GM19239 (cell line): Measurements from ENCODE around the gene STK10.
A peak's percentile ranks its signal among the peaks of the same experiment; 100 is the strongest.

ENCODE experiments used
- DNase-seq: peaks from one replicate; pipeline ENCODE4 v3.0.0; 2011; ENCODE audit warnings: low spot score; ENCODE audit not compliant: insufficient read length
- FAIRE-seq: peaks from 2 replicates; lab custom pipeline; 2011; peaks lifted over from hg19 to GRCh38; lab: Jason Lieb, UNC

The STK10 gene

GRCh38 chr5:172145870-172146747 lies 41.9 kb downstream of the STK10 start:
- DNase-seq, result no peak

GRCh38 chr5:172144931-172145869 lies 42.8 kb downstream of the STK10 start:
- no peak for DNase-seq
- FAIRE-seq, result no peak

More at GRCh38 chr5:172145870-172146747, 41.9 kb downstream of the STK10 start:
- FAIRE-seq, result no peak

GRCh38 chr5:172144291-172144815 lies 43.7 kb downstream of the STK10 start:
- FAIRE-seq (no peak), DNase-seq (no peak)

GRCh38 chr5:172143875-172144274 lies 44.1 kb downstream of the STK10 start:
- FAIRE-seq, result no peak
- no peak for DNase-seq

GRCh38 chr5:172142709-172143215 lies 45.3 kb downstream of the STK10 start:
- no peak for FAIRE-seq

GRCh38 chr5:172141949-172142319 lies 46.1 kb downstream of the STK10 start:
- FAIRE-seq, result no peak

More at GRCh38 chr5:172142709-172143215, 45.3 kb downstream of the STK10 start:
- no peak for DNase-seq

GRCh38 chr5:172140866-172141265 lies 47.2 kb downstream of the STK10 start:
- no peak for FAIRE-seq
- DNase-seq, result no peak

More at GRCh38 chr5:172141949-172142319, 46.1 kb downstream of the STK10 start:
- no peak for DNase-seq

- no peak for DNase-seq
- no peak for FAIRE-seq
Observed at GRCh38 chr5:172140120-172140519, 47.9 kb downstream of the STK10 start.

- DNase-seq (no peak), FAIRE-seq (no peak)
Observed at GRCh38 chr5:172137046-172137445, 51.0 kb downstream of the STK10 start.

GRCh38 chr5:172133359-172134029 lies 54.5 kb downstream of the STK10 start:
- FAIRE-seq, result peak; percentile 63
- DNase-seq, result no peak

GRCh38 chr5:172131690-172132089 lies 56.3 kb downstream of the STK10 start:
- FAIRE-seq (no peak), DNase-seq (no peak)

GRCh38 chr5:172129256-172129910 lies 58.6 kb downstream of the STK10 start:
- FAIRE-seq (no peak), DNase-seq (no peak)

- DNase-seq (no peak), FAIRE-seq (no peak)
Observed at GRCh38 chr5:172127581-172127980, 60.4 kb downstream of the STK10 start.

GRCh38 chr5:172123269-172123692 lies 64.7 kb downstream of the STK10 start:
- FAIRE-seq (no peak), DNase-seq (no peak)

GRCh38 chr5:172119921-172120688 lies 67.9 kb downstream of the STK10 start:
- FAIRE-seq (no peak), DNase-seq (no peak)

GRCh38 chr5:172118891-172119290 lies 69.1 kb downstream of the STK10 start:
- FAIRE-seq (no peak), DNase-seq (no peak)

- no peak for FAIRE-seq
- DNase-seq, result no peak
Observed at GRCh38 chr5:172117977-172118701, 69.9 kb downstream of the STK10 start.

GRCh38 chr5:172115541-172115982 lies 72.5 kb downstream of the STK10 start:
- FAIRE-seq (no peak), DNase-seq (no peak)
